ENCODE results near the gene MBOAT1. TPM values are rescaled to one million over a fixed set of nuclear protein-coding genes. Genes with fewer than 3 reads are reported as not detected.
A peak's percentile ranks its signal among the peaks of the same experiment; 100 is the strongest.

Gene MBOAT1
- total RNA-seq, 2 donors from 2014 or later: 20.6 to 25.9 TPM

GRCh38 chr6:20204512-20204894 is 7.8 kb downstream of the MBOAT1 start:
- Mint-ChIP-seq H3K36me3 (ENCODE audit: low read depth) (peaks cover 8% of the 10 kb centered on the region), H3K4me3 (peak overlapping the region; percentile 71), H3K27ac (peak overlapping the region; percentile 99), H3K27me3 (no peaks in the 10 kb centered on the region), H3K4me1 (peaks cover 49% of the 10 kb centered on the region)
- H3K9me3 ChIP-seq (ENCODE audit: control insufficient read depth, low read length, poor library complexity, severe bottlenecking): no peaks in the 10 kb centered on the region
- DNase-seq: no peak
- no peak for ATAC-seq

- Mint-ChIP-seq H3K36me3 (ENCODE audit: low read depth) (peaks cover 8% of the 10 kb centered on the region), H3K4me3 (peak overlapping the region; percentile 71), H3K4me1 (peaks cover 44% of the 10 kb centered on the region), H3K27ac (peak overlapping the region; percentile 99), H3K27me3 (no peaks in the 10 kb centered on the region)
- no peaks in the 10 kb centered on the region for H3K9me3 ChIP-seq (ENCODE audit: control insufficient read depth, low read length, poor library complexity, severe bottlenecking)
- no peak for ATAC-seq
- DNase-seq: no peak
Observed at GRCh38 chr6:20203561-20204511, 8.4 kb downstream of the MBOAT1 start.

- Mint-ChIP-seq H3K27me3 (no peaks in the 10 kb centered on the region), H3K4me1 (peaks cover 42% of the 10 kb centered on the region), H3K27ac (peak overlapping the region; percentile 99), H3K4me3 (no peak overlapping the region), H3K36me3 (ENCODE audit: low read depth) (peaks cover 8% of the 10 kb centered on the region)
- ATAC-seq: no peak
- no peak for DNase-seq
- H3K9me3 ChIP-seq (ENCODE audit: control insufficient read depth, low read length, poor library complexity, severe bottlenecking): no peaks in the 10 kb centered on the region
Observed at GRCh38 chr6:20202699-20203302, 9.5 kb downstream of the MBOAT1 start.

- no peak overlapping the region for H3K4me3 Mint-ChIP-seq
- ATAC-seq (peak; percentile 32), DNase-seq (no peak)
- peaks cover 42% of the 10 kb centered on the region for H3K4me1 Mint-ChIP-seq
- no peaks in the 10 kb centered on the region for H3K27me3 Mint-ChIP-seq
- no peaks in the 10 kb centered on the region for H3K9me3 ChIP-seq (ENCODE audit: control insufficient read depth, low read length, poor library complexity, severe bottlenecking)
- peaks cover 8% of the 10 kb centered on the region for H3K36me3 Mint-ChIP-seq (ENCODE audit: low read depth)
- H3K27ac Mint-ChIP-seq: peak overlapping the region; percentile 99
Observed at GRCh38 chr6:20202324-20202658, 10.0 kb downstream of the MBOAT1 start.

- Mint-ChIP-seq H3K27me3 (no peaks in the 10 kb centered on the region), H3K36me3 (ENCODE audit: low read depth) (peaks cover 4% of the 10 kb centered on the region), H3K4me3 (no peak overlapping the region), H3K27ac (peak overlapping the region; percentile 53), H3K4me1 (peaks cover 31% of the 10 kb centered on the region)
- ATAC-seq: no peak
- no peaks in the 10 kb centered on the region for H3K9me3 ChIP-seq (ENCODE audit: control insufficient read depth, low read length, poor library complexity, severe bottlenecking)
- DNase-seq: no peak
Observed at GRCh38 chr6:20200761-20201630, 11.3 kb downstream of the MBOAT1 start.

- peaks cover 3% of the 10 kb centered on the region for H3K36me3 Mint-ChIP-seq (ENCODE audit: low read depth)
- H3K4me1 Mint-ChIP-seq: peaks cover 16% of the 10 kb centered on the region
- H3K4me3 Mint-ChIP-seq: no peak overlapping the region
- DNase-seq (no peak), ATAC-seq (no peak)
- no peaks in the 10 kb centered on the region for H3K27me3 Mint-ChIP-seq
- no peak overlapping the region for H3K27ac Mint-ChIP-seq
- H3K9me3 ChIP-seq (ENCODE audit: control insufficient read depth, low read length, poor library complexity, severe bottlenecking): no peaks in the 10 kb centered on the region
Observed at GRCh38 chr6:20198775-20199174, 13.5 kb downstream of the MBOAT1 start.

- Mint-ChIP-seq H3K4me3 (no peak overlapping the region), H3K36me3 (ENCODE audit: low read depth) (peaks cover 3% of the 10 kb centered on the region)
- no peak for ATAC-seq
Observed at GRCh38 chr6:20198156-20198774, 14.0 kb downstream of the MBOAT1 start.

GRCh38 chr6:20197251-20197650 is 15.0 kb downstream of the MBOAT1 start:
- H3K9me3 ChIP-seq (ENCODE audit: control insufficient read depth, low read length, poor library complexity, severe bottlenecking): no peaks in the 10 kb centered on the region
- no peak for DNase-seq
- no peak overlapping the region for H3K27ac Mint-ChIP-seq
- no peak for ATAC-seq
- no peaks in the 10 kb centered on the region for H3K27me3 Mint-ChIP-seq
- peaks cover 5% of the 10 kb centered on the region for H3K36me3 Mint-ChIP-seq (ENCODE audit: low read depth)
- peaks cover 18% of the 10 kb centered on the region for H3K4me1 Mint-ChIP-seq
- H3K4me3 Mint-ChIP-seq: no peak overlapping the region

More at GRCh38 chr6:20198156-20198774, 14.0 kb downstream of the MBOAT1 start:
- H3K27me3 Mint-ChIP-seq: no peaks in the 10 kb centered on the region
- H3K9me3 ChIP-seq (ENCODE audit: control insufficient read depth, low read length, poor library complexity, severe bottlenecking): no peaks in the 10 kb centered on the region
- H3K27ac Mint-ChIP-seq: no peak overlapping the region
- no peak for DNase-seq
- H3K4me1 Mint-ChIP-seq: peaks cover 15% of the 10 kb centered on the region

GRCh38 chr6:20192625-20193024 is 19.6 kb downstream of the MBOAT1 start:
- DNase-seq (no peak), ATAC-seq (no peak)
- H3K27me3 Mint-ChIP-seq: no peaks in the 10 kb centered on the region
- peaks cover 9% of the 10 kb centered on the region for H3K36me3 Mint-ChIP-seq (ENCODE audit: low read depth)
- H3K4me1 Mint-ChIP-seq: peaks cover 17% of the 10 kb centered on the region
- H3K9me3 ChIP-seq (ENCODE audit: control insufficient read depth, low read length, poor library complexity, severe bottlenecking): no peaks in the 10 kb centered on the region
- peak overlapping the region; percentile 2 for H3K27ac Mint-ChIP-seq
- no peak overlapping the region for H3K4me3 Mint-ChIP-seq

GRCh38 chr6:20191992-20192391 is 20.3 kb downstream of the MBOAT1 start:
- ATAC-seq: no peak
- H3K9me3 ChIP-seq (ENCODE audit: control insufficient read depth, low read length, poor library complexity, severe bottlenecking): no peaks in the 10 kb centered on the region
- peak overlapping the region; percentile 2 for H3K27ac Mint-ChIP-seq
- peaks cover 10% of the 10 kb centered on the region for H3K36me3 Mint-ChIP-seq (ENCODE audit: low read depth)
- no peaks in the 10 kb centered on the region for H3K27me3 Mint-ChIP-seq
- H3K4me1 Mint-ChIP-seq: peaks cover 20% of the 10 kb centered on the region
- DNase-seq: no peak
- H3K4me3 Mint-ChIP-seq: no peak overlapping the region

- H3K36me3 Mint-ChIP-seq (ENCODE audit: low read depth): peaks cover 9% of the 10 kb centered on the region
- no peak for ATAC-seq
- no peaks in the 10 kb centered on the region for H3K9me3 ChIP-seq (ENCODE audit: control insufficient read depth, low read length, poor library complexity, severe bottlenecking)
- H3K4me3 Mint-ChIP-seq: no peak overlapping the region
- no peaks in the 10 kb centered on the region for H3K27me3 Mint-ChIP-seq
- DNase-seq: no peak
- no peak overlapping the region for H3K27ac Mint-ChIP-seq
- H3K4me1 Mint-ChIP-seq: peaks cover 22% of the 10 kb centered on the region
Observed at GRCh38 chr6:20188630-20189075, 23.6 kb downstream of the MBOAT1 start.

GRCh38 chr6:20186981-20187380 is 25.3 kb downstream of the MBOAT1 start:
- DNase-seq (no peak), ATAC-seq (no peak)
- no peaks in the 10 kb centered on the region for H3K9me3 ChIP-seq (ENCODE audit: control insufficient read depth, low read length, poor library complexity, severe bottlenecking)
- Mint-ChIP-seq H3K4me3 (no peak overlapping the region), H3K36me3 (ENCODE audit: low read depth) (peaks cover 5% of the 10 kb centered on the region), H3K27me3 (no peaks in the 10 kb centered on the region), H3K27ac (no peak overlapping the region), H3K4me1 (peaks cover 17% of the 10 kb centered on the region)
